NCI-H526 (cell line): ENCODE data around the gene DTX2.
"Not testable (repeated sequence)": the region's sequence is repeated elsewhere in the genome, so short reads cannot be mapped to it uniquely, and the experiment has no call there.

Experiments
- DNase-seq, 2 experiments: peaks; one replicate each; lab custom pipeline; 2025; lab: John Stamatoyannopoulos, UW

DTX2 gene

DNA sequence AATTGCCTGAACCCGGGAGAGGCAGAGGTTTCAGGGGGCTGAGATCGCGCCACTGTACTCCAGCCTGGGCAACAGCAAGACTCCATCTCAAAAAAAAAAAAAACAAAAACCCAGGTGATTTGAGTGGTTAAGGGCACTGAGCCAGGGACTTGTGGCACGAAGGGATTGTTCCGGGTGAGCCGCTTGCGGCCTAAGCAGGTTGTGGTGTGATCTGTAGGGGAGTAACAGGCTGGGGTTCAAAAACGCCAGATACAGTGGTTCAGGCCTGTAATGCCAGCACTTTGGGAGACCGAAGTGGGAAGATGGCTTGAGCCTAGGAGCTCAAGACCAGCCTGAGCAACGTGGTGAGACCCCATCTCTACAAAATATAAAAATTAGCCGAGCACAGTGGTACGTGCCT, 17.7 kb upstream of the DTX2 start:
- DNase-seq: not testable (repeated sequence)

- DNase-seq: not testable (repeated sequence)
Measured at GRCh38 chr7:76445577-76446008, 15.9 kb upstream of the DTX2 start.

DNA sequence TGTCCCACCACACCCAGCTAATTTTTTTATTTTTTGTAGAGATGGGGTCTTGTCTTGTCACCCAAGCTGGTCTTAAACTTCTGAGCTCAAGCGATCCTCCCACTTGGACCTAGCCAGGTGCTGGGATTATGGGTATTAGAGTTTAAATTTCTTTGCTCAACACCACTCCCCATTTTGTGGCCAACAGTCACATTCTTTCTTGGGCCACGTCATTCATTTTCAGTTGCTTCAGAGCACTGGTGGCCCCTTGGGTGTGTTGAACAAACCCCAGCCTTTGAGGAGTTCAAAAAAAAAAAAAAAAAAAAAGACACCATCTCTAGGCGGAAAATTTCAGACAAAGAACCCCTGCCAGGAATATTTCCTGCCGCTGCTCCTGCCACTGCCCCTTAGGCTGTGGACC, 4.5 kb upstream of the DTX2 start:
- not testable (repeated sequence) for DNase-seq

- DNase-seq: not testable (repeated sequence)
Measured at GRCh38 chr7:76458504-76458903, 3.0 kb upstream of the DTX2 start.

DNA sequence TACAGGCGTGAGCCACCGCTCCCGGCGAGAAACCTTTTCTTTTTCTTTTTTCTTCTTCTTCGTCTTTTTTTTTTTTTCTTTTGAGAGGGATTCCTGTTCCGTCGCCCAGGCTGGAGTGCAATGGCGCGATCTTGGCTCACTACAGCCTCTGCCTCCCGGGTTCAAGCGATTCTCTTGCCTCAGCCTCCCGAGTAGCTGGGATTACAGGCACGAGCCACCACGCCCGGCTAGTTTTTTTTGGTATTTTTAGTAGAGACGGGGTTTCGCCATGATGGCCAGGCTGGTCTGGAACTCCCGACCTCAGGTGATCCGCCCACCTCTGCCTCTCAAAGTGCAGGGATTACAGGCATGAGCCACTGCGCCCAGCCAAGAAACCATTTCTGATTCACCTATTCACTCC, 742 bp upstream of the DTX2 start:
- DNase-seq: not testable (repeated sequence)

GRCh38 chr7:76462271-76462882, 868 bp downstream of the DTX2 start:
- not testable (repeated sequence) for DNase-seq

DNA sequence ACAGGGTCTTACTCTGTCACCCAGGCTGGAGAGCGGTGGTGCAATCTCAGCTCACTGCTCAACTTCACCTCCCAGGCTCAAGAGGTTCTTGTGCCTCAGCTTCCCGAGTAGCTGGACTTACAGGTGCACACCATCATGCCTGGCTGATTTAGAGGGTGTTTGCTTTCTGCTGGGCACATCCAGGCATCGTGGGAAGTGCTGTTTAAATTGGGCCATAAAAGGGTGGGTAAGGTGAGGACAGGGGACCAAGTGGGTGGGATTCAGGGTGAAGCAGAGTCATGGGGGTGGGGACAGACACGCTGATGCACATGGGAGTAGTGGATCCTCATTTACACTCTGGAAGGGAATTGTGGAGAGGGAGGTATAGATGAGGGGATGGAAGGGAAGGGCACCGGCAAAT, 3.5 kb downstream of the DTX2 start:
- DNase-seq: not testable (repeated sequence)

GRCh38 chr7:76465950-76466349, 4.4 kb downstream of the DTX2 start:
- not testable (repeated sequence) for DNase-seq

GRCh38 chr7:76467743-76468404, 6.4 kb downstream of the DTX2 start:
- not testable (repeated sequence) for DNase-seq

DNA sequence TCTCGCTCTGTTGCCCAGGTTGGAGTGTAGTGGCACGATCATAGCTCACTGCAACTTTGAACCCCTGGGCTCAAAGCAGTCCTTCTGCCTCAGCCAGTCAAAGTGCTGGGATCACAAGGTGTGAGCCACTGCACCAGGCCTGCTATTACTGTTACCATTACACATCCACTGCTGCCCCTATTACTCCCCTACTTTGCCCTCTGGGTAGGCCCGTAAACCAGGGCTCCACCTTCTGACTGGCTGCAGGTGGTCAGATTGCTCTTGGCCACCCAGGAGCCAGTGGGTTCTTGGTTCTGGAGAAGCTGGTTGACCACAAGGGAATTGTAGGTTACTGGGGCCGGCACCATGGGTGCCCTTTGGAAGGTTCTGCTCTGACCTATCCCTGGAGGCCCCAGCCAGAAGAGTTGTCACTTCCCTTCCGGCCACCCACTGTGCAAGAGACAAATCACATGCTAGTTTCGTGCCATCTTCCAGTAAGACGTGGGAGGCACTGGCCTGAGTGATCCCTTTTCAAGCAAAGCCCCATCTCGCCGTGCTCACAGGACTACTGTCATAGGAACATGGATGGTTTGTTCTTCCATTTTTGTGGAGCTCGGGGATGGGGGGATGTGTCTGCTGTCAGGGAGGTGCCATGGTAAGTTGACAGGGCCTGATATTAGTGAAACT, 10.2 kb downstream of the DTX2 start:
- not testable (repeated sequence) for DNase-seq

DNA sequence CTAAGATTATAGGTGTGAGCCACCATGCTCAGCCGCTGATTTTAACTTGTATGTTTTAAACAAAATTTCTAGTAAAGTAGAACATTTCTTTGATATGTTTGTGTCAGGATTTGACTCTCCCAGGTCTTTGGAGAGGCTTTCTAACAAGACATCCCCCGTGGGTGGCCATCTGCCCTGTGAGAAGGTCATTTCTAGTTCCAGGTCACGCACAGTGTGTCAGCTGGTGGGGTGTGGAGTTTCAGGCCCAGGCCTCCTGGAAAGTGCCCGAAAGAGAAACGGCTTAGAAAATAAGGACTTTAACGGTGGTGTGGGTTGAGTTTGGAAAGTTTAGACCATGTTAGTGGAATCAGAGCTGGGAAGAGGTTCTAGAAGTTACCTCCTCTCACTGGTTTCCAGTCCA, 11.6 kb downstream of the DTX2 start:
- DNase-seq: not testable (repeated sequence)

GRCh38 chr7:76476280-76476679, 14.8 kb downstream of the DTX2 start:
- DNase-seq: not testable (repeated sequence)

DNA sequence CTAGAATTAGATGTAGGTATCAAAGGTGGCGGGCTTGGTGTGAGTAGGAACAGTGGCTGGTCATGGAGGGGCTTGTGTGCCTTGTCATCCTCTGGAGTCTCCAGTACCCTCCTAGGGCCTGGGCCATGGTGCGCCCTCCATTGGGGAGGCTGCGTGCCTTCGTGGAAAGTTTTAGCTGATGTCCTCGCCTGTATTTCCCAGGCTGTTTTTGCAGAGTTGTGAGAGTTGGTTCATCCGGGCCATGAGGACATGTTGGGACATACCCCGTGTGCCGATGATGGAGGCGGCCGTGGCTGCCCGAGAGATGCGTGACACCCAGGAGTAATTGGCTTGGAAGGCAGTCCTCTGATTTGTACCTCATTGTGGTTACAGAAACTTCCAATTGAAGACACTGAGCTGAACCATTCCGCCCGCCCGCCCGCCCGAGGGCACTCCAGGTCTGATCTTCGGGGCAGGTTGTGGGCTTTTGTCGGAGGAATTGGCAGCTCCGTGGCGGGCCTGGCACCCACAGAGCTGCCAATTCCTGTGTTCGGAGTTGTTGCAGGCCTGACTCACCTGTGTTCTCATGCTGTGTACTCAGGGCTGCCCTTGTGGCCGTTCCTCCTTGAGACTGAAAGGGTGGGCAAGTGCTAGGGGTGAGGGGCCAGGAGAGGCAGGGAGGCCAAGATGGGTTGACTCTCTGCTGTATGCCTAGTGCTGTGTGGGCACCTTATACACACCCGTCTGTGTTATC, 15.4 kb downstream of the DTX2 start:
- not testable (repeated sequence) for DNase-seq

GRCh38 chr7:76479628-76480027, 18.1 kb downstream of the DTX2 start:
- not testable (repeated sequence) for DNase-seq

- not testable (repeated sequence) for DNase-seq
Measured at GRCh38 chr7:76480403-76481253, 19.1 kb downstream of the DTX2 start.

- DNase-seq: not testable (repeated sequence)
Measured at GRCh38 chr7:76482660-76483059, 21.2 kb downstream of the DTX2 start.

DNA sequence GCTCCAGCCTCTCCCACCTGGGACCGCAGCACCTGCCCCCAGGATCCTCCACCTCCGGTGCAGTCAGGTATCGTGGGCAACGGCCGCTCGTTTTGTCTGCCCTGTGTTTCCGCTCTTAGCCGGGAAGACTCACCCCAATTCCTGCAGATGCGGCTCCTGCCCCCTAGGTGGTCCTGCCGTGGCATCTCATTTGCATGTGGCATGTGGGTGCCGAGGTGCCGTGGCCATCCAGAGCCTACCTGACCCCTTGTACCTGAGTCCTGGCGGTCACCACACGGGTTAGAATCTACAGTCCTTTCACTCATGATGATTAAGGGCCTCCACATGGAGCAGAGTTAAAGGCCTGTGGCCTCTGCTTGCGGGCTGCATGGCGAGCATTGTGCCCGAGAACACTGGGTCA, 21.6 kb downstream of the DTX2 start:
- not testable (repeated sequence) for DNase-seq

DNA sequence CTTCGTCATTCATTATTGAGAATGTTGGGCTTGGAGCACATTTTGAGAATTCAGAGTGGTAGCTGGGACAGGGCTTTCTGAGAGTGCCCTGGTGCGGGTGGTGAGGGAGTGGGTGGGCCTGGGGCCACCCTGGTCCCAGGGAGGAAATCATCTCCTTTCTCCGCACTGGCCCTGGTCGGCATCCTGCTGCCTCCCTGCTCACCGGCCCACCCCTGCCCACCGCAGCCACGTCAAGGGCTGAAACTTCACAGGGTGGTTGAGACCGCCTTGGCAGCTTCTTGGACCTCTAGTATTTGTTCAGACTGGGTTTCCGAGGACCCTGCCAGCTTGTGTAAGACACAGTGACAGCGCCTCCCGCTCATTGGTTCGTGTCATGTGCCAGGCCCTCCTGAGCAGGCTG, 22.9 kb downstream of the DTX2 start:
- not testable (repeated sequence) for DNase-seq

DNA sequence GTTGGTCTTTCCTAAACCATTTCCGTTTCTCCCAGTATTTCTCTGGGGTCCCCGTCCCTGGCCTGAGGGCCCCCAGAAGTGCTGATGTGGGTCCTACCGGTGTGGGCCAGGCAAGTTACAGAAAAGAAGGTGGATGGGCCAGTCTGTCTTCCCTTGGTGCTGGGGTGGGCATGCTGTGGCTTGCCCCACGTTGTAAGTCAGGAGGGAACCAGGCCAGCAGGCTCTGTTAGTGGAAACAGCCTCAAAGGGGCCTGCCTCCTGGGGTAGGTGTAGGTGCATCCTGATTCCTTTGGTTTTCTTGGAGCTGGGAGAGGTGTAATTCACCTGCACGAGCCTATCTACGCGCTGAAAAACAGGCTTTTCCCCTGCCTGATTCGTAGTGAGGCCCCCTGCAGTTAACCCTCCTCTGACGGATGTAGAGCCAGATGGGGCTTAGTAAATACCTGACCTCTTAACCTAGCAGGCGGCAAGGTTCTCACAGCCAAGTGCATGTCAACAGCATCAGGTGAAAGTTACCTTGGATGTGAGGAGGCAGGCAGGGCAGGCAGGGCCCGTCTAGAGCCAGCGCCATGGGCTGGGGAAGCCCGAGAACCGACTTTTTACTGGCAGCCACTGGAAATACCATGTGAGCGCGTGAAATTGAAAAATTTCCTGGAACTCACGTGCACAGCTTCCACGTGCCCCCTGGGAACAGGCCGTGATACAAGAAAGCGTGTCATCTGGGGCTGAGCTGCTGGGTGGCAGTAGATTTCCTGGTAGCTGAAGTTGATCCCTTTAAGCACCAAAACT, 24.5 kb downstream of the DTX2 start:
- DNase-seq: not testable (repeated sequence)

GRCh38 chr7:76486618-76487017, 25.1 kb downstream of the DTX2 start:
- DNase-seq: not testable (repeated sequence)

DNA sequence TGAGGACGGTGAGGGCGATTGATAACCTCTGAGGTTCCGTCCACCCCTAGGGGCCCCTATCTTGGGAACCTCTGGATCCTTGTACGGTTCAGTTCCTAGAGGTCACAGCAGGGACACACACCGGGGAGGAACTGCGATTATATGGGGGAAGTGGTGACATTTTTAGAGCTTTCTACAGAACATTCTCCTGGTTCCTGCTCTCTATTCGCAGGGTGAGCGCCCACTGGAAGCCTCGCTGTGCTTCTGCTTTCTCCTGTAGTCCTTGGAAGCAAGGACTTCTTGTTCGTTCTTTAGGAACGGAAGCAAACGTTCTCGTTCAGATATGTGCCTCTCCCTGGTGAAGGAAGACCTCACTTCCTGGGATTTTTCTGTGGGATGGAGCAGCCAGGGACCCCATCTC, 26.5 kb downstream of the DTX2 start:
- DNase-seq: not testable (repeated sequence)
